ENCODE results near the gene ZNF93. TPM values are rescaled to one million over a fixed set of nuclear protein-coding genes. Genes with fewer than 3 reads are reported as not detected.
"Not testable (repeated sequence)": the region's sequence is repeated elsewhere in the genome, so short reads cannot be mapped to it uniquely, and the experiment has no call there.

Gene ZNF93
- total RNA-seq: 3.7 and 4.2 TPM in 2 replicates

- peak; percentile 96 to 97 for DNase-seq (ENCODE audit: low read depth in 2 of 2)
Measured at GRCh38 chr19:19900729-19901444, at the start of gene ZNF93. Gene ZNF93, plus strand, starts transcription at chr19:19900946. Its CDS starts 143 bp downstream, at chr19:19901089.

GRCh38 chr19:19851740-19852139, 49.0 kb upstream of the ZNF93 start:
- not testable (repeated sequence) for DNase-seq (ENCODE audit: low read depth in 2 of 2)

- DNase-seq (ENCODE audit: low read depth in 2 of 2): no peak
Measured at GRCh38 chr19:19858751-19859150, 42.0 kb upstream of the ZNF93 start.

GRCh38 chr19:19860756-19861390, 39.9 kb upstream of the ZNF93 start:
- no peak for DNase-seq (ENCODE audit: low read depth in 2 of 2)

- peak; percentile 96 for DNase-seq (ENCODE audit: low read depth in 2 of 2)
Measured at GRCh38 chr19:19865750-19866610, 34.8 kb upstream of the ZNF93 start, which contains the start of gene ZNF253. Gene ZNF253, plus strand, starts transcription at chr19:19865882. Its CDS starts 115 bp downstream, at chr19:19865997.

GRCh38 chr19:19866611-19867248, 34.0 kb upstream of the ZNF93 start:
- DNase-seq (ENCODE audit: low read depth in 2 of 2): peak; percentile 14 to 28

- not testable (repeated sequence) for DNase-seq (ENCODE audit: low read depth in 2 of 2)
Measured at GRCh38 chr19:19870086-19870485, 30.7 kb upstream of the ZNF93 start.

- no peak for DNase-seq (ENCODE audit: low read depth in 2 of 2)
Measured at GRCh38 chr19:19871932-19872331, 28.8 kb upstream of the ZNF93 start.

- peak in 1 of 2 donors; percentile 1 for DNase-seq (ENCODE audit: low read depth in 2 of 2)
Measured at GRCh38 chr19:19873381-19873780, 27.4 kb upstream of the ZNF93 start.

GRCh38 chr19:19877724-19878123, 23.0 kb upstream of the ZNF93 start:
- DNase-seq (ENCODE audit: low read depth in 2 of 2): no peak

GRCh38 chr19:19884583-19884982, 16.2 kb upstream of the ZNF93 start:
- no peak for DNase-seq (ENCODE audit: low read depth in 2 of 2)

- DNase-seq (ENCODE audit: low read depth in 2 of 2): not testable (repeated sequence)
Measured at GRCh38 chr19:19892055-19892941, 8.4 kb upstream of the ZNF93 start.

- peak in 1 of 2 donors; percentile 40 for DNase-seq (ENCODE audit: low read depth in 2 of 2)
Measured at GRCh38 chr19:19900139-19900728, 512 bp upstream of the ZNF93 start.

GRCh38 chr19:19907551-19907950, 6.8 kb downstream of the ZNF93 start:
- DNase-seq (ENCODE audit: low read depth in 2 of 2): not testable (repeated sequence)

GRCh38 chr19:19909654-19910053, 8.9 kb downstream of the ZNF93 start:
- DNase-seq (ENCODE audit: low read depth in 2 of 2): no peak

GRCh38 chr19:19911150-19911549, 10.4 kb downstream of the ZNF93 start:
- peak in 1 of 2 donors; percentile 8 for DNase-seq (ENCODE audit: low read depth in 2 of 2)

GRCh38 chr19:19914596-19914995, 13.8 kb downstream of the ZNF93 start:
- no peak for DNase-seq (ENCODE audit: low read depth in 2 of 2)

- not testable (repeated sequence) for DNase-seq (ENCODE audit: low read depth in 2 of 2)
Measured at GRCh38 chr19:19930417-19930816, 29.7 kb downstream of the ZNF93 start.

- not testable (repeated sequence) for DNase-seq (ENCODE audit: low read depth in 2 of 2)
Measured at GRCh38 chr19:19933432-19934314, 32.9 kb downstream of the ZNF93 start.

Measured in lung microvascular endothelial cell (primary cell).